Superior temporal gyrus (tissue), 1 donor: ENCODE measurements around the gene MLLT3.
"Not testable (repeated sequence)": the region's sequence is repeated elsewhere in the genome, so short reads cannot be mapped to it uniquely, and the experiment has no call there.

Experiments
- DNase-seq: peaks from one replicate; pipeline ENCODE4 v3.0.0-alpha.2; 2016; ENCODE audit errors: extremely low spot score

Gene MLLT3

DNA sequence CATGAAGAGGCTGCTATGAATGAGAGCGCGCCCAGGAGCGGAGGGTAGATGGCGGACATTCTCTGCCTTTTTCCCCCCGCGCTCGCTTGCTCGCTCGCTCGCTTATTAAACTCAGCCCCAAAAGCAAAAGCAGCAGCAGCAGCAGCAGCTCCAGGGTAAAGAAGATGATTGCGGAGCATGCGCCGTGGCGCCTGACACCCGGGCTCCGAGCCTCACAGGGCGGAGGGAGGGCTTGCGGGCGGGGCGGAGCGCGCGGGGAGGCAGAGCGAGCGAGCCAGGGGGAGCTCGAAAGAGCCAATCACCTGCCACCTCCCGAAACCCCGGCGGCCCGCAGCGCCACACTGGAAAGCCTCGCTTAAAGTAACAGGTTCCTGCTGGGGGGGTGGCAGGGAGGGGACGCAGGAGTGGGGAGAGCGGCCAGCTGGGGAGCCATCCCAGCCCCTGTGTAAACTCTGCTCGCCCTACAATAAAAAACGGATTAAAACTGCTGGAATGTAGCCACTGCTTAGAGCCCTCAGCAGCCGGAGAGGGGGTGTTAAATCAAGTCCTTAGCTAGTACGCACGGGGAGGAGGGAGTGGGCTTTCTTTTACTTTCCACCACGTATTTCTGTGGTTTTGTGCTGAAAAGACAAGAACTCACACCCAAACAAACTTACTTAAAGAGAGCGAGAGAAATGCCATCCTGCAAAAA lies at the start of gene MLLT3:
Gene MLLT3 (minus strand): TSS at position 170 of the 691 bp plus-strand sequence.
- DNase-seq: peak; percentile 95

- no peak for DNase-seq
Observed at GRCh38 chr9:20671635-20672034, 49.3 kb upstream of the MLLT3 start.

- no peak for DNase-seq
Observed at GRCh38 chr9:20670395-20670794, 48.1 kb upstream of the MLLT3 start.

- no peak for DNase-seq
Observed at GRCh38 chr9:20664501-20664900, 42.2 kb upstream of the MLLT3 start.

GRCh38 chr9:20663133-20663532 lies 40.8 kb upstream of the MLLT3 start:
- no peak for DNase-seq

GRCh38 chr9:20662156-20662555 lies 39.9 kb upstream of the MLLT3 start:
- DNase-seq: no peak

GRCh38 chr9:20659474-20659967 lies 37.2 kb upstream of the MLLT3 start:
- DNase-seq: no peak

DNA sequence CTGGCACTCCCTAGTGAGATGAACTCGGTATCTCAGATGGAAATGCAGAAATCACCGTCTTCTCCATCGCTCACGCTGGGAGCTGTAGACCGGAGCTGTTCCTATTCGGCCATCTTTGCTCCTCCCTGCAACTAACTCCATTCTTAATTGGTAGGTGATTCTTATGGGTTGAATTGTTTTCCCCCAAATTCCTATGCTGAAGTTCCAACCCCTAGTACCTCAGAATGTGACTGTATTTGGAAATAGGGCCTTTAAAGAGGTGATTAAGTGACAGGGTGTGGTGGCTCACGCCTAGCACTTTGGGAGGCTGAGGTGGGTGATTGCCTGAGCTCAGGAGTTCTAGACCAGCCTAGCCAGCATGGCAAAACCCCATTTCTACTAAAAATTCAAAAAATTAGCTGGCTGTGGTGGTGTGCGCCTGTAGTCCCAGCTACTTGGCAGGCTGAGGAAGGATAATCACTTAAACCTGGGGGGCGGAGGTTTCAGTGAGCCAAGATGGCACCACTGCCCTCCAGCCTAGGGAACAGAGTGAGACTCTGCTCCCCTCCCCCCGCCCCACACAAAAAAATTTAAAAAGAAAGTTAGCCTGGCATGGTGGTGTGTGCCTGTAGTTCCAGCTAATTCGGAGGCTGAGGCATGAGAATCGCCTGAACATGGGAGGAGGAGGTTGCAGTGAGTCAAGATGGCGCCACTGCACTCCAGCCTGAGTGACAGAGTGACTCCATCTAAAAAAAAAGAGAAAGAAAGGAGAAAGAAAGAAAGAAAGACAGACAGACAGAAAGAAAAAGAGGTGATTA lies 36.6 kb upstream of the MLLT3 start:
- DNase-seq: no peak

GRCh38 chr9:20658246-20658667 lies 36.0 kb upstream of the MLLT3 start:
- not testable (repeated sequence) for DNase-seq

DNA sequence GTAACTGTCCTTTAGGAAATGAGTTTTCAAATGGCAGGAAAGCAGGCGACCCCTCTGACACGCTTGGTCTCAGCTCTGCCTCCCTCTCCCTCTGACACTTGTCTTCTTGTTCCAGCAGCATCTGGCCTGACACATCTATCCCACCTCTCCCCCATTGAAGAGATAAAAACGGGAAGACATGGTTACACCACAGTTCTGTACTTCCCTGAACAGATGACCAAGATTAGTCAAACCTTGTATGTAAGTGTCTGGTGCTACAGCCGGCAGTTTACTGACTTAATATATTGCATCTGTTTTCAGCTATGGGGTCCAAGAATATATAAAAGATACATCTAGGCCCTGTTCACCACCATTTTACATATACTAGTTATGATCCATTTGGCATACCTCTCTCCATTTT lies 29.6 kb upstream of the MLLT3 start:
- no peak for DNase-seq

DNA sequence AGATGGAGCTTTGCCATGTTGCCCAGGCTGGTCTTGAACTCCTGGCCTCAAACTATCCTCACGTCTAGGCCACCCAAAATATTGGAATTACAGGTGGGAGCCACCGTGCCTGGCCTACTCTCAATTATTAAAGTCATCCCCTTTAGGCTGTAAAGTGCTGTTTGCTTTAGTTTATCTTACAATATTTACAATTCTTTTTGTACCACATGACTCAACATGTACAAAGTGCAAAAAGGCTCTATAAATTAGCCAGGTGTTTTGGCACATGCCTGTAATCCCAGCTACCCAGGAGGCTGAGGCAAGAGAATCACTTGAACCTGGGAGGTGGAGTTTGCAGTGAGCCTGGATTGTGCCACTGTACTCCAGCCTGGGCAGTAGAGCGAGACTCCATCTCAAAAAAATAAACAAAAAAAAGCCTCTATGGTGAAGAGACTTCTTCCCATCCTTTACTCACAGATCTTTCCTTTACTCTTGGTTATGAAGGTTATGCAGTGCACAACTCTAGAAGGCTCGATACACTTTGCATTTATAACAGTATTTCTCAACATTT lies 28.5 kb upstream of the MLLT3 start:
- no peak for DNase-seq

GRCh38 chr9:20650313-20650712 lies 28.0 kb upstream of the MLLT3 start:
- no peak for DNase-seq

GRCh38 chr9:20649381-20649780 lies 27.1 kb upstream of the MLLT3 start:
- DNase-seq: no peak

- no peak for DNase-seq
Observed at GRCh38 chr9:20646656-20647055, 24.4 kb upstream of the MLLT3 start.

DNA sequence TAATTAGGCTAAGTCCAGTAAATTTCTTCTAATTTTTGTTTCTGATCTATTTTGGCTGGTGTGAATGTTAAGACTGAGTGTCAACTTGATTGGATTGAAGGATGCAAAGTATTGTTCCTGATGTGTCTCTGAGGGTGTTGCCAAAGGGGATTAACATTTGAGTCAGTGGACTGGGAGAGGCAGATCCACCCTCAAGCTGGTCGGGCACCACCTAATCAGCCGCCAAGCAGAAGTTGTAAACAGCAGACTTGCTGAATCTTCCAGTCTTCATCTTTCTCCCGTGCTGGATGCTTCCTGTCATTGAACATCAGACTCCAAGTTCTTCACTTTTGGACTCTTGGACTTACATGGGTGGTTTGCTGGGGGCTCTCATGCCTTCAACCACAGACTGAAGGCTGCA lies 21.4 kb upstream of the MLLT3 start:
- DNase-seq: no peak

DNA sequence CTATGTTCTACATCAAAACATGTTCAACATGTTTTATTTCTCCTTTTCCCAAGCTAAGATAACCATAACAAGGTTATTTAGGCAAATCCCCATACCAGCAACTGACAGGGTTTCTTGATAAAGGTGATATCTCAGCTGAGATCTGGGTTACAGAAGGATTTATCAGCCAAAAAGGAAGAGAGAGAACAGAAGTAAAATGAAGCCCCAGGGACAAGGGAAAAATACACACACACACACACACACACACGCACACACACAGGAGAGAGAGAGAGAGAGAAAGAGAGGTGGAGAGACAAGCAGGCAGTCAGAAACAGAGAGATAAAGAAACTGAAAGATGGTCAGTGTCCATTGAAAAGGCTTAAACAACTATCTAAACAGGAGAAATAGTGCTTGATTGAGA lies 19.7 kb upstream of the MLLT3 start:
- DNase-seq: no peak

GRCh38 chr9:20640331-20641187 lies 18.3 kb upstream of the MLLT3 start:
- peak; percentile 73 for DNase-seq

DNA sequence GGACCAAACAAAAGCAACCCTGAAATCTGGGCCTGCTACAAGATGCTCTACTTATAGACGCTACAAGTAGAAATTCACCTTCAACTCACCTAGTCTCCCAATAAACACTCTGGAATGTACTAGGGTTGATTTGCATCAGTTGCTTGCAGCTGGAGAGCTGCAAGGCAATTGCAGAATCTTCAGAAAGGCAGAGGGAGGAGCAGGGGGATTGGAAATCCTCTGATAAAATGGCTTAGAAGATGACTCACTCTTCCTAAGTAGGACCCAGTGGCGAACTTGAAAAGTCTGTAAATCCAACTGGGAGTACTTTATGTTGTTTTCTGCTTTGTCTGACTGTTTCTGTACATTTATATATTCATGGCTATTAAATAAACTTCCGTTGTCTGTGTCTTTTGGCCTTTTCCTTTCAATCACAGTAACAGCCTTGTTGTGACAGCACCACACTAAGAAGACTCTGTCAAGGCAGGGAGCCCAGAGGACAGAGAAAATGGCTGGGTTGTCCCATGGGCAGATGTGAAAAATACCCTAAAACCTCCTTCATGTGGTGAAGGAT lies 14.7 kb upstream of the MLLT3 start:
- no peak for DNase-seq

- no peak for DNase-seq
Observed at GRCh38 chr9:20634895-20635294, 12.6 kb upstream of the MLLT3 start.

DNA sequence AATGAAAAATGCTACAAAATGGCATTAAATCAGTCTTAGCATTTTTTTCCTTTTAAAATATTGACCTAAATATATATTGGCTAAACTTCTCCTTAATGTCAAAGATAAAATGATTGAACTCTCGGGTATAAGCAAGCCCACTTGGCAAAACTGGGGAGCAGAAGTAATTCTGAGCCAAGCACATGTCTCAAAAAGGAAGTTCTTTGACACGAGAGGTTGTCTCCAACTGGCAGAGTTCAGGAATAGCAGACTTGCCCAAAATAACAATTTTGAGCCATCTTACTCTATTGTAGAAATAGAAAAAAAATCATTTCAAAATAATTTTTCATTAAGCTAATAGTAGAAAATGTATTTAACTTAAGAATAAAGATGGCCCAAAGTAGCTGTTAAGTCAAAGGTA lies 10.4 kb upstream of the MLLT3 start:
- no peak for DNase-seq

DNA sequence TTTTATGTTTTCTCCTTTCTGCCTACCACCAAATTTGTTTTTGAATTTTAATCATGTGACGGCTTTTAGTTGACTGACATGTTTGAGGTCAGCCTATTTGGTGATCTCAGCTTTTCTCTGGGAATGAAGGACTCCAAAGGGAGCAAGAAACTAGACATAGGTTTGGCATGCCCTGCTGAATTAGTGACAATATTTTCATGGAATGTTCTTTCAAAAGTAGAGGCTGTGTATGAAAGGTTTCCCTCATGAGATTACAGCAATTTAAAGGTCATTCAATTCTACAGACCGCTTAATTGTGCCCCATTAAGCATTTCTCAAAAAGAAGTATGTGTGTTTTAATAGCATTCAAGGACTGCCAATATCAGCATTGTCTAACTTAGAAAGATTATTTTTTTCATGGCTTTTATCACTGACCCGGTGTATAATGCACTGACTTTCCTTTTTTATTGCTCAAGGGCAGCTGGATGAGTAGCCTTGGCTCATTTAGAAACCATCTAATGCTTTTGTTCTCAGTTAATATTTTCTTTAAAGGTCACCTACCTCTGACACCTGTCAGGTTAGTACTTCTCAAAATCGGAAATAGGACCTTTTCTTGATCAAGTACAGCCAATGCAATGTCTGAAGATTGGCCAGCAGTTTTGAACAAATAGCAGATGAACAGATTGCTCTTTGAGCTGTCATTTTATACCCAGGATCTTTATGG lies 8.1 kb upstream of the MLLT3 start:
- DNase-seq: no peak
